ENCODE results near the gene ONECUT3.

ONECUT3 gene

GRCh38 chr19:1828279-1829238 is 75.3 kb downstream of the ONECUT3 start:
- DNase-seq (ENCODE audit: low spot score) (no peak), FAIRE-seq (no peak)

- DNase-seq (ENCODE audit: low spot score) (no peak), FAIRE-seq (no peak)
These were observed 76.7 kb downstream of the ONECUT3 start for GRCh38 chr19:1829958-1830357.

GRCh38 chr19:1830568-1830967 is 77.3 kb downstream of the ONECUT3 start:
- FAIRE-seq: no peak
- DNase-seq (ENCODE audit: low spot score): no peak
